ENCODE results near the gene KLHDC2. TPM values are rescaled to one million over a fixed set of nuclear protein-coding genes. Genes with fewer than 3 reads are reported as not detected.
A peak's percentile ranks its signal among the peaks of the same experiment; 100 is the strongest.

Gene KLHDC2
- polyA plus RNA-seq, 1 donor (not counting 4 experiments of a cell fraction or from before 2014, with no cell fraction given): 34.0 TPM

GRCh38 chr14:49767270-49767570 is 733 bp upstream of the KLHDC2 start:
- dilution Hi-C loops (cut with MboI; ENCODE audit: extremely low pct_ligation_motif_present, low sequenced_read_pairs): no loop called here
- H3K9me3 ChIP-seq (ENCODE audit: control insufficient read depth, low read depth, low read length): no peaks in the 10 kb centered on the region
- H2AFZ ChIP-seq (ENCODE audit: control insufficient read depth, low read length): peak overlapping the region; percentile 67
- no peaks in the 10 kb centered on the region for H3K9me1 ChIP-seq (ENCODE audit: control insufficient read depth, extremely low read depth, insufficient read depth, low read length)
- H3K79me2 ChIP-seq (ENCODE audit: control insufficient read depth, insufficient read depth, low read length): peaks cover 14% of the 10 kb centered on the region
- DNase-seq (ENCODE audit: low read depth, low spot score) (no peak), FAIRE-seq (no peak)
- no peaks in the 10 kb centered on the region for H4K20me1 ChIP-seq (ENCODE audit: control insufficient read depth, extremely low read depth, insufficient read depth, low read length)
- peaks cover 22% of the 10 kb centered on the region for H3K4me1 ChIP-seq (ENCODE audit: control insufficient read depth, extremely low read depth, insufficient read depth, low read length)
- peak overlapping the region; percentile 94 for H3K4me2 ChIP-seq (ENCODE audit: control insufficient read depth, extremely low read depth, insufficient read depth, low read depth, low read length)
- H3K27ac ChIP-seq (ENCODE audit: control insufficient read depth, insufficient read depth, low read length): peak overlapping the region; percentile 98
- no peaks in the 10 kb centered on the region for H3K27me3 ChIP-seq (ENCODE audit: control insufficient read depth, extremely low read depth, insufficient read depth, low read length)
- TF ChIP-seq EZH2 (IDR thresholded peaks at IDR 0.05; ENCODE audit: low read length) (no peak), CTCF (optimal IDR thresholded peaks at IDR 0.05 in 1 of 3, IDR thresholded peaks at IDR 0.05 in 1 of 3, conservative IDR thresholded peaks at IDR 0.05 in 1 of 3; ENCODE audit: extremely low read depth in 1 of 3, insufficient read depth in 2 of 3, low read length in 3 of 3) (no peak)
- H3K4me3 ChIP-seq (ENCODE audit: control insufficient read depth in 2 of 3, extremely low read depth in 1 of 3, insufficient read depth in 2 of 3, low read depth in 1 of 3, low read length in 3 of 3): peak overlapping the region; percentile 77 to 94 (median 94)
- H3K9ac ChIP-seq (ENCODE audit: control insufficient read depth, extremely low read depth, insufficient read depth, low read length): peak overlapping the region; percentile 99
- no peaks in the 10 kb centered on the region for H3K36me3 ChIP-seq (ENCODE audit: control insufficient read depth in 2 of 2, extremely low read depth in 1 of 2, insufficient read depth in 2 of 2, low read length in 2 of 2)

- TF ChIP-seq CTCF (optimal IDR thresholded peaks at IDR 0.05 in 1 of 3, IDR thresholded peaks at IDR 0.05 in 1 of 3, conservative IDR thresholded peaks at IDR 0.05 in 1 of 3; ENCODE audit: extremely low read depth in 1 of 3, insufficient read depth in 2 of 3, low read length in 3 of 3) (peak in 1 of 3 experiments; percentile 3), EZH2 (IDR thresholded peaks at IDR 0.05; ENCODE audit: low read length) (no peak)
- Histone ChIP-seq H3K4me1 (ENCODE audit: control insufficient read depth, extremely low read depth, insufficient read depth, low read length) (peaks cover 22% of the 10 kb centered on the region), H3K4me3 (ENCODE audit: control insufficient read depth in 2 of 3, extremely low read depth in 1 of 3, insufficient read depth in 2 of 3, low read depth in 1 of 3, low read length in 3 of 3) (peak overlapping the region; percentile 77 to 94 (median 94)), H4K20me1 (ENCODE audit: control insufficient read depth, extremely low read depth, insufficient read depth, low read length) (no peaks in the 10 kb centered on the region), H3K27me3 (ENCODE audit: control insufficient read depth, extremely low read depth, insufficient read depth, low read length) (no peaks in the 10 kb centered on the region), H3K27ac (ENCODE audit: control insufficient read depth, insufficient read depth, low read length) (peak overlapping the region; percentile 98), H3K36me3 (ENCODE audit: control insufficient read depth in 2 of 2, extremely low read depth in 1 of 2, insufficient read depth in 2 of 2, low read length in 2 of 2) (no peaks in the 10 kb centered on the region), H3K79me2 (ENCODE audit: control insufficient read depth, insufficient read depth, low read length) (peaks cover 14% of the 10 kb centered on the region), H3K9ac (ENCODE audit: control insufficient read depth, extremely low read depth, insufficient read depth, low read length) (peak overlapping the region; percentile 99), H3K9me1 (ENCODE audit: control insufficient read depth, extremely low read depth, insufficient read depth, low read length) (no peaks in the 10 kb centered on the region), H3K4me2 (ENCODE audit: control insufficient read depth, extremely low read depth, insufficient read depth, low read depth, low read length) (peak overlapping the region; percentile 92), H3K9me3 (ENCODE audit: control insufficient read depth, low read depth, low read length) (no peaks in the 10 kb centered on the region), H2AFZ (ENCODE audit: control insufficient read depth, low read length) (peak overlapping the region; percentile 91)
- peak; percentile 25 for DNase-seq (ENCODE audit: low read depth, low spot score)
- dilution Hi-C loops (cut with MboI; ENCODE audit: extremely low pct_ligation_motif_present, low sequenced_read_pairs): no loop called here
- FAIRE-seq: no peak
Measured at GRCh38 chr14:49768301-49769121, 558 bp downstream of the KLHDC2 start.
